Fibroblast of the aortic adventitia (primary cell): ENCODE results near the gene UNC5C. TPM values are rescaled to one million over a fixed set of nuclear protein-coding genes. Genes with fewer than 3 reads are reported as not detected.

ENCODE experiments used
- DNase-seq: peaks from one replicate; pipeline ENCODE4 v3.0.0-alpha.2; 2010; ENCODE audit warnings: low read depth
- H3K4me3 ChIP-seq: 2 replicates; pipeline ENCODE4 v1.5.1; 2011; ENCODE audit warnings: low read depth, mild to moderate bottlenecking, control low read depth, low read length, moderate library complexity
- CTCF ChIP-seq: IDR thresholded peaks from 2 replicates; pipeline ENCODE4 v1.5.1; 2011; ENCODE audit warnings: mild to moderate bottlenecking, low read length, control low read depth, inconsistent platforms; ENCODE audit not compliant: insufficient read depth
- total RNA-seq: library from RNA; depleted of rRNA; stranded (reverse); fragments of >200 nt; gene quantifications from 2 replicates; pipeline ENCODE4 v1.2.3, GENCODE V29; 2012; ENCODE audit warnings: low replicate concordance

UNC5C gene
- total RNA-seq, 1 donor = 2.2 TPM

- no peak for DNase-seq
- TF ChIP-seq CTCF = no peak
- no peak overlapping the region for H3K4me3 ChIP-seq
Observed at GRCh38 chr4:95215043-95215442, 333.7 kb downstream of the UNC5C start.

- H3K4me3 ChIP-seq = no peak overlapping the region
- no peak for DNase-seq
- TF ChIP-seq CTCF = no peak
Observed at GRCh38 chr4:95214408-95214807, 334.4 kb downstream of the UNC5C start.

GRCh38 chr4:95213366-95213765 is 335.4 kb downstream of the UNC5C start:
- TF ChIP-seq CTCF = no peak
- no peak for DNase-seq
- no peak overlapping the region for H3K4me3 ChIP-seq

- H3K4me3 ChIP-seq = no peak overlapping the region
- no peak for TF ChIP-seq CTCF
- DNase-seq = no peak
Observed at GRCh38 chr4:95212692-95213091, 336.1 kb downstream of the UNC5C start.

GRCh38 chr4:95209927-95210326 is 338.8 kb downstream of the UNC5C start:
- TF ChIP-seq CTCF = no peak
- no peak for DNase-seq
- no peak overlapping the region for H3K4me3 ChIP-seq

- TF ChIP-seq CTCF = no peak
- no peak overlapping the region for H3K4me3 ChIP-seq
- no peak for DNase-seq
Observed at GRCh38 chr4:95204873-95205272, 343.9 kb downstream of the UNC5C start.

GRCh38 chr4:95204267-95204844 is 344.4 kb downstream of the UNC5C start:
- TF ChIP-seq CTCF = no peak
- no peak overlapping the region for H3K4me3 ChIP-seq
- peak; percentile 27 for DNase-seq
